ENCODE data around the gene TMEM192. TPM values are rescaled to one million over a fixed set of nuclear protein-coding genes. Genes with fewer than 3 reads are reported as not detected.
"Not testable (repeated sequence)": the region's sequence is repeated elsewhere in the genome, so short reads cannot be mapped to it uniquely, and the experiment has no call there.

Gene TMEM192
- total RNA-seq, 1 donor from 2014 or later = 12.9 TPM

DNA sequence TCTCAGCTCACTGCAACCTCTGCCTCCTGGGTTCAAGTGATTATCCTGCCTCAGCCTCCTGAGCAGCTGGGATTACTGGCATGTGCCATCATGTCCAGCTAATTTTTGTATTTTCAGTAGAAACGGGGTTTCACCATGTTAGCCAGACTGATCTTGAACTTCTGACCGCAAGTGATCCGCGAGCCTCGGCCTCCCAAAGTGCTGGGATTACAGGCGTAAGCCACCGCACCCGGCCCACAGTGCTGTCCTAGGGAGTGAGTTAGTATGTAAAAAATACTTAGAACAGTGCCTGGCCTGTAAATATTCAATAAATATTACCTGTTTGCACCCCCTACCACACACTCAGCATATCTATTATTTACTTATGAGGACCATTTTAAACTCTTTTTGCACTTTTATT, 20.5 kb downstream of the TMEM192 start:
- not testable (repeated sequence) for DNase-seq

DNA sequence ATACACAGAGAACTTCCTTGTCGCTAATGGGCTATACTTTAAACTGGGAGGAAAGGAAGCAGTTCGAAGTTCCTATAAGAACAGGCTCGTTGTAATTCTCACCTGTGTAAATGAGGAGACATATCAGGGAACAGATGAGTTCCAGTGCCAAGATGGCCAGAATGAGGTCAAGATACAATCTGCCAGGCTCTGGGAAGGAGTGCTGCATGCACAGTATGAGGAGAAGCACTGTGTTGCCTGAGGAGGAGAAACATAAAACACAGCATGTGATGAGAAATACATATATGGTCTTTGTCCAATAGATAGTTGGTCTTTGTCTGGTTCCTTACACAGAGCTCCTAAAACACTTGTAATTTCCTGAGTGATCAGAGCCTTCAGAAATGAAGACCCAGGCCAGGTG, 24.3 kb downstream of the TMEM192 start:
- no peak for DNase-seq

DNA sequence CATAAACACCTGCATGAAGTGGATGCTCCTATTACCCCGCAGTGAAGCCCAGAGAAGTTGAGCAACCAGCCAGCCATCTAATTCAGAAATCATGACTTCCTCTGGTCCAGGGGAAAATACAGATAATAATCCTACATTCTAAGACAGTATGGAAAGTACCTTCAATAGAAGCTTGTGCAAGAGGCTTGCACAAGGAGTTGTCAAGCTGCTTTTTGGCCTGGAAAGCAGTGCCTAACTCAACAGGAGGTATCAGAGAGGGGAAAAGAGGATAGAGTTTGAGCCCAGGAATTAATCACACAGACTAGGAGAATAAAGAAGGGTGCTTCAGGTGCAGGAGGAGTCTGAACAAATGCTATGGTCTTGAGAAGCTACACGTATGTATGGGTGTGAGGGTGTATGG, 26.7 kb downstream of the TMEM192 start:
- no peak for DNase-seq

DNA sequence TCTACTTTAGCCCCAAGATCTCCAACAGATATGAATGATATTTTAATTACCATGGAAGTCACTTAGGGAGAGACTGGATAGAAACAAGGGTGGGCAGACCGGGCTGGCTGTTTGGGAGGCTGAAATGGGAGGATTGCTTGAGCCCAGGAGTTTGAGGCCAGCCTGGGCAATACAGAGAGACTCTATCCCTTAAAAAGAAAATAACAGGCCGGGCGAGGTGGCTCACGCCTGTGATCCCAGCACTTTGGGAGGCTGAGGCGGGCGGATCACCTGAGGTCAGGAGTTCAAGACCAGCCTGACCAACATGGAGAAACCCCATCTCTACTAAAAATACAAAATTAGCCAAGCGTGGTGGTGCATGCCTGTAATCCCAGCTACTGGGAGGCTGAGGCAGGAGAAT, 27.9 kb downstream of the TMEM192 start:
- not testable (repeated sequence) for DNase-seq

DNA sequence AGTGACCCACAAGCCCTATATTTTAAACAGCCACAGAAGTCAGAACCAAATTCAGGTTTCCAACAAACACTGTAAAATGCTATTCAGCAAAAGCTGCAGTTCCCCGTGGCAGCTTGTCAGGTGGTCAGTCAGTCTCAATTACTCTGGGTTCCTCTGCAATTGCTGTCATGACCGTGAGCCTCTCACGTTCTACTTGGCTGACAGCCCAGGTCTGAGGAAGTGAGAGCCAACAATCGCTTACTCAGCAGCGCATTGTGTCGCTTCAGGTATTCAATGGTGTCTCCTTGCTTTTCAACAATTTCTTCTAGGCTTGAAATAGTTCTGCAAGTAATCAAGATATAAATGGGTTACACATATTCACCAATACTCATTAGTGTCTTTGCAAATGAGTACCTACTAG, 33.2 kb downstream of the TMEM192 start:
- DNase-seq = peak; percentile 79

DNA sequence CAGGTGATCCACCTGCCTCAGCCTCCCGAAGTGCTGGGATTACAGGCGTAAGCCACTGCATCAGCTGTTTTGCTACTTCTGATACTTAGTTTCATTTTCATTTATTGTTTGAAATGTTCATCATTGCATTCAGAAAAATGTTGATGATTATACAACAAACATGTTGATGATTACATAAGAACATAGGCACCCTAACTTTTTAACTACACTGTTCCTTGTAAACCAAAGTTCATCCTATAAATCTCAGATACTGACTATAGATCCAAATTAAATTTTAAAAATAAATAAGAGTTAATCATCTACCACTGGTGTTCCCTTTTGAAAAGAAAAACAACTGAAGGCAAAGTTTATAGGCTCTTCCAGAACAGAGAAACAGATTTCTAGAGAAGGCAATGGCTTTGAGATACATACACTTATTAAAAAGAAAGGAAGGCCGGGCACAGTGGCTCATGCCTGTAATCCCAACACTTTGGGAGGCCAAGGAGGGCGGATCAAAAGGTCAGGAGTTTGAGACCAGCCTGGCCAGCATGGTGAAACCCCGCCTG, 35.6 kb downstream of the TMEM192 start:
- no peak for DNase-seq

DNA sequence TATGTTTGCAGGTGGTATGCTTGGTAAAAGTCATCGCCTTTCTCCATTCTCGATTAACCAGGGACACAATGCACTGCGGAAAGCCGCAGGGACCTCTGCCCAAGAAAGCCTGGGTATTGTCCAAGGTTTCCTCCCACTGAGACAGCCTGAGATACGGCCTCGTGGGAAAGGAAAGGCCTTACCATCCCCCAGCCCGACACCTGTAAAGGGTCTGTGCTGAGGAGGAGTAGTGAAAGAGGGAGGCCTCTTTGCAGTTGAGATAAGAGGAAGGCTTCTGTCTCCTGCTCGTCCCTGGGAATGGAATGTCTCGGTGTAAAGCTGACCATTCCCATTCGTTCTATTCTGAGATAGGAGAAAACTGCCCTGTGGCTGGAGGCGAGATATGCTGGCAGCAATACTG, 39.3 kb downstream of the TMEM192 start:
- DNase-seq = not testable (repeated sequence)

DNA sequence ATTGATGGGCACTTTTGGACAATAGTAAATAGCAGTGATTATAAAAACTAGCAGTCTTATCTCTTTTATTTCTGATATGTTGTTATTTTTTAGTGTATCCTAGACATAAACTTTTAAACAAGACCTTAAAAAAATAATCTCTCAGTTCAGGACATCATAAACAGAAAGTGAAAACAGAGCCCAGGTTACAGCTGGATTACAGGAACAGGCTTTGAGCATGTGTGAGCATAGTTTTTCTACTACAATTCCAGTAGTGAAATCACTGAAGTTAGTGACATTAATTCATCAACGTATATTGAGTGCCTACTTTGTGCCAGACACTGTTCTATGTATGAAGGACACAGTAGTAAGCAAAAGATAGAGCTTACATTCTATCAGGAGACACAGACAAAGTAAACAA, 42.1 kb downstream of the TMEM192 start:
- no peak for DNase-seq

DNA sequence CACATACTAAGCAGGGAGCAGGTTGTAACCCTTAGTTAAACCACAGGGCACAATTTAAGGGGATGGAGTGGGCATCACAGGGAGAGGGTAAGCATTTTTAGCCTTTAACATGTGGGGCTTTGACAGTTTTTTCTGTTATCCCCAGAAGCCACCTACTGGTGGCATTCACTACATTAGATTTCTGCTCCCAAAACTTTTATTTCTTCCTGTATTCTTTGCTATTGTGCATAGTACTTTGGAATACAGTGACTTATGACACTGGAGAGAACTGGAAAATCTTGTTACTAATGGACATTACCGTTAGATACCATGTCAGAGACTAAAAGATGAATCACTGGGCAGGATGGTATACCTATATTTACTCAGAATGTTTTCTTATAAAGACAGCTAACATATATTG, 51.7 kb downstream of the TMEM192 start:
- no peak for DNase-seq

DNA sequence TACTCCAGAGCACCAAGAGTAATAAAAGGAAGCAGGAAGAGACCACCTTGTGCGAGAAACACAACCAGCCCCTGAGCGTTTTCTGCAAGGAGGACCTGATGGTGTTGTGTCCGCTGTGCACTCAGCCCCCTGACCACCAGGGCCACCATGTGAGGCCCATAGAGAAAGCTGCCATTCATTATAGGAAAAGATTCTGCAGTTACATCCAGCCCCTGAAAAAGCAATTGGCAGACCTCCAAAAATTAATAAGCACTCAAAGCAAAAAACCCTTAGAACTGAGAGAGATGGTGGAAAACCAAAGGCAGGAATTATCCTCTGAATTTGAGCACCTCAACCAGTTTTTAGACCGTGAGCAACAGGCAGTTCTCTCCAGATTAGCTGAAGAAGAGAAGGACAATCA, 53.3 kb downstream of the TMEM192 start:
- no peak for DNase-seq

DNA sequence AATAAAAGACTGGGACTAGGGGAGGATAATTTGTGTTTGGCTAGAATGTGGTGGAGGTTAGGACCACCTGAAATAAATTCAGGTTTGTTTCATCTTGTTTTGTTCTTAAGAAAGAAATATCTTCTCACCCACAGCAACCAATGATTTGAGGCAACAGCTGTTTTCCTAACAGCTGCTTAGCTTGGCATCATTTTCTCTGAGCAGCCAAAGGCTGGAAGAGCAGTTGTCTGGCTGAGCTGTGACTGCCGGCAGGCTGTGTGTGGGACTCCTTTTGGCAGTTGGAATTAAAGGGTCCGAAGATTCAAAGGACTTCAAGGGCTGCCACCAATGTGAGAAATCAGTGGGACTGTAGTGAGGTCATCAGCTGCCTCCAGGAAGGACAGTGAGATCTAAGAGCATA, 54.0 kb downstream of the TMEM192 start:
- no peak for DNase-seq

DNA sequence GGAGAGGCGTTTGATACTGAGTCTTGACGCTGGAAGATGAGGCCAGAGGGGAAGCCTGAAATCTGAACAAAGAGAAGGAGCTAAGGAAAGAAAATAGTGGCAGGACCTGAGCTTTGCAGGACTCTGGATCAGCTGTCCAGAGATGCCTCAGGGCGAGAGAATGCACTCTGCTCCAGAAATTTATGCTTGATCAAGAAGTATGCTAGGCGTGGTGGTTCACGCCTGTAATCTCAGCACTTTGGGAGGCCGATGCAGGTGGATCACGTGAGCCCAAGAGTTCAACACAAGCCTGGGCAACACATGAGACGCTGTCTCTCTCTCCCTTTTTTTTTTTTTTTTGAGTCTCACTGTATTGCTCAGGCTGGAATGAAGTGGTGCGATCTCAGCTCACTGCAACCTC, 57.1 kb downstream of the TMEM192 start:
- DNase-seq = no peak

DNA sequence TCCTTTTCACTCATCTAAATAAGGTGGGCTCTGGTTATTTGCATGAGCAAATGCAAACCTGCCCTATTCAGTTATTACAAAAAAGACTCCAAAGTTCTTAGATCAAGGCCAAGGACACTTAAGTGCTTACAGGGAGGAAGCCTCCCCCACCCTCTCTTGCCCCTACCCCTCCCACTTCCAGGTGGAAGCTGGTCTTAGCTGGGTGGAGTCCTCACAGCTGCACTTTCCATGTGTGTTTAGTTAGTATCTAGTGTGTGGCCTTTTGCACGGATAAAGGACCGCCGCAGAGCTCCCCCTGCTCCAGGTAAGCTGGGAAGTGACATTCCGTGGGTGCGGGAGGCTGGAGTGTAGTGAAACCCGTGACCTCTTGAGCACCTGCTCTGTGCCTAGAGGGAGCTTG, 59.0 kb downstream of the TMEM192 start, which contains the start of gene TRIM75:
TRIM75 (plus strand) TSS at position 222 of the 400 bp plus-strand sequence. CDS start 5,282 bp downstream, outside the sequence.
- DNase-seq = no peak

DNA sequence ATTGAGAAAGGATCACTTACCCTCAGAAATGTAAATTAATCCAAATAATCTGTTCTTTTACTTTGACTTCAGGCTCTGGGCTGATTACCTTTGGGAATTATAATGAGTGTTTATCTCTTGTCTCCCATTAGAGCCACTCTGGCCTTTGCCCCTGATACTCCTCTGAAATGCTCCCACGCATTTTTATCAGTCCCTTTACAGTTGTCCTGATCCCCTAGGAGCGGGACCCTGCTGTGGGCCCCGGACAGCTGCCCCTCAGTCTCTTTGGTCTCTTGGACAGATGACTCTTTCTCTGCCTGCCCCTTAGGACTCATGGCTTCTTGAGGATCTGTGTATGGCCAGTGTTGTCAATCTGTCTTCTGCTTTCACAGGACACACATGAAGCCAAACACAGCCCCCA, 60.0 kb downstream of the TMEM192 start:
- no peak for DNase-seq

DNA sequence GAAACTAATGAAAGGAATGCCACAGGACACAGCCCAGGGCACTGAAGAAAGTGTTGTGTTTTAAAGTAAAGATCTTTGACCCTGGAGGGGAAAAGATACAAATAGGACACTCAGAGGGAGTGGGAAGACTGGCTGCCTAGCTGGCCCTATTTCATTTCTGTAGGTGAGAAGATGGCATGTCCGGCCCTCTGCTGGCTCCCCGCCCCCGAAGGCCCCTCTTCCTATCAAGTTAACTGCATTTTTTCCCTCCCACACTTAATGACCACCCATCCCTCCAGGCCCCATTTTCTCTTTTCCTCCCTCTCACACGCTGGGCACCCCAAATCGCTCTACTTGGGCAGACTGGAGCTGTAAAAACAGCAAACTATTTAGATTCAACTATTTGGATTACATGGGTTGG, 64.5 kb downstream of the TMEM192 start:
- DNase-seq = no peak

DNA sequence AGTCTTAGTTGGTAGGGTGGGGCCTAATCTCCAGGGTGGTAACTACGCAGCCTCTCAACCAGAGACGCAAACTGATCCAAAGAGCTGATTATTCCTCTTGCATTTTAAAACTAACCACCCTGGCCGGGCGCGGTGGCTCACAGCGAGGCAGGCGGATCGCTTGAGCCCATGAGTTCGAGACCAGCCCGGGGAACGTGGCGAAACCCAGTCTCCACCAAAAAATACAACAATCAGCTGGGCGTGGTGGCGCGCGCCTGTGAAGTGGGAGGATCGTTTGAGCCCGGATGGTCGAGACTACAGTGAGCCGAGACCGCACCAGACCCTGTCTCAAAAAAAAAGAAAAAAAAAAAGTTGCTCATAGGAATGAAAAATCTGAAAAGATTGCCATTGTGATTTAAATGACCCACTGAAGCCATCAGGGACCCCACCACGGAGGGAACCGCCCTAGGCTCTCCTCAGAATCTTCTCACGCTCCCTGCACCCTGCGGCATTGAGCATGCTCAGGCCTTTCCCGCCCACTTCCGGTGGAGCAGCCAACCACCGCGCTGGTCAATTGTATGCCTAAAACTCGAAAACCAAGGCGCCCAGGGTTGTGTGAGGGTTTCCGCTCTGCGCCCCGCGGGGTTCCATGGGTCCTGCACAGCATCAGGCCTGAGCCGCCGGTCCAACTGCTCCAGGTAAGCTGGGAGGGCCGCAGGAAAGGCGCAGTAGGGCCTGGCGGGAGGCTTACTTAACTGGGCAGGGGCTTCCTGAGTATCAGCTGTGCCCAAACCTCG, 81.0 kb downstream of the TMEM192 start, which contains the start of gene TRIM60:
TRIM60 (plus strand) TSS at position 564 of the 776 bp plus-strand sequence. CDS start 8,074 bp downstream, outside the sequence.
- no peak for DNase-seq

DNA sequence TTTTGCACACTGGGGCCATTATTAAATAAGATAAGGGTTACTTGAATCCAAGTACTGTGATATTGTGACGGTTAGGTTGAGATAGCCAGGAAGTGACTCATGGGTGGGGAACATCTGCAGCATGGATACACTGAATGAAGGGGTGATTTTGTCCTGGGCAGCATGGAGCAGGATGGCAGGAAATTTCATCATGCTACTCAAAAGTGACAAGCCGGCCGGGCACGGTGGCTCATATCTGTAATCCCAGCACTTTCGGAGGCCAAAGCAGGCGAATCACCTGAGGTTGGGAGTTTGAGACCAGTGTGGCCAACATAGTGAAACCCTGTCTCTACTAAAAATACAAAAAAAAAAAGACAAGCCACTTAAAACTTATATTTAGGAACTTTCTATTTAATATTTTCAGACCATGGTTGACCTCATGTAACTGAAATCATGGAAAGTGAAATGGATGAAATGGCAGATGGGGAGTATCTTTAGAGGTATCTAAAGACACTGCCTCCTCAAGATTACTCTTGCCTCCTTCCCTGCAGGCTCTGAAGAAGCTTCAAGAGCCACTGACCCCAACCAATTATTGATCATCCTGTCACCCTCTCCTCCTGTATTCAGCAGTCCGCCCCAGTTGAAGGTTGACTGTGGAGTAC, 84.8 kb downstream of the TMEM192 start:
- DNase-seq = no peak

DNA sequence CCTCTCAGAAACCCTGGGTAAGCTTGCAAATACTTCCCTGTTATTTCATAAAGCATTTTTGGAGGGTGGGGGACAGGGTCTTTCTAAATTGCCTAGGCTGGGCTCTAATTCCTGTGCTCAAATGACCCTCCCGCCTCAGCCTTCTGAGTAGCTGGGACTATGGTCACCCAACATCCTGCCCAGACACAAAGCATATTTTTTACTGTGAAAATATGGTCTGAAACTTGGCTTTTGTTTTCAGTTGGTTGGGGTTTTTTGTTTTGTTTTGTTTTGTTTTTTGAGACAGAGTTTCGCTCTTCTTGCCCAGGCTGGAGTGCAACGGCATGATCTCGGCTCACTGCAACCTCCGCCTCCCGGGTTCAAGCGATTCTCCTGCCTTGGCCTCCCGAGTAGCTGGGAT, 86.9 kb downstream of the TMEM192 start:
- not testable (repeated sequence) for DNase-seq

Other genes with a start within 250 kb of the TMEM192 start
- not detected in 2 replicates for gene APELA, start 235.7 kb downstream of the TMEM192 start, total RNA-seq
- gene TRIM61, start 135.2 kb downstream of the TMEM192 start, total RNA-seq = not detected in 2 replicates
- not detected in 2 replicates for gene TRIM60, start 80.9 kb downstream of the TMEM192 start, total RNA-seq
- not detected in 2 replicates for gene TRIM75, start 59.0 kb downstream of the TMEM192 start, total RNA-seq
- 35.6 and 45.3 TPM in 2 replicates for gene KLHL2, start 94.7 kb upstream of the TMEM192 start, total RNA-seq
- gene MSMO1, start 214.8 kb upstream of the TMEM192 start, total RNA-seq = 127 and 144 TPM in 2 replicates